ENCODE measurements around the gene MACROH2A1. TPM values are rescaled to one million over a fixed set of nuclear protein-coding genes. Genes with fewer than 3 reads are reported as not detected.

MACROH2A1 gene
- total and polyA plus RNA-seq, 9 of the 15 experiments (the other 6 are each of a cell fraction or from before 2014, with no cell fraction given) = 44.9 to 289 (median 193) TPM

DNA sequence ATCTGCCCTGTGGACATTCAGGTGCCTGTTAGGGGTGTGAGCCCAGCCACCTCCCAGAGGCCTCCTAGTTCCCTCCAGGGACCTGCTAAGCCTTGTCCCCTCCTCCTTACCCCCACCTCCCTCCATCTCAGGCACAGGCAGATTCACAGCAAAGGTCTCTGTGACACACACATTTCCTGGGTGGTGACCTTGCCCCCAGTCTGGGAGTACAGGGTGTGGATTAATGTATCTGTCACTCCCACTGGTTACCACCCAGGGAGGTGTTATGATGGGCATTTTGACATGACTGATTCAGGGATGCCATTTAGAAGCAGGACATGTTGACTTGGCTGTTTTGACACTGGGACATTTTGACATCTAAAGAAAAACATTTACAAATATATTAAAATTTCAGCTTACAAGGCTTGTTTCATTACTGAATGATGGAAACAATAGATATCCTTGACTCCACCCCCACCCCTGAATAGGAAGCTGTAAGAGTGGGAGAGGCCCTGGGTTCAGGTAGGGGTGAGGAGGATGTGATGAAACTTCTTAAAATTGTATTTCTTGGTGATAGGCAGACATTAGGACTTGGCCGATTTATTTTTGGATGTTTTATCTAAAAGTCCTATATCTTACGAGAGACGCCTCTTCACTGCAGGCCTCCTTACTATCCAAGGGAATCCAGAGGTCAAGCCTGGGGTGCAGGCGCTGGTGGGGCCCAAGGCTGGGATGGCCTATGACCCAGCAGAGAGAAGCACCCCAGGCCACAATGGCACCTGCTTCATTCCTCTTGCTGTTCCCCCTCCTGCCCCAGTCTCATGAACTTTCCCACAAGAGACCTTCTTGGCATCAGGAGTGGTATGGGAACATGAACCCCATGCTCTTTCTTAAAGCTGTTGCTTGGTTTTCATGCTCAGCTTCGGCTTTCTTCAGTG lies 101.9 kb downstream of the MACROH2A1 start (continued):
- TF ChIP-seq, protein P1, sequence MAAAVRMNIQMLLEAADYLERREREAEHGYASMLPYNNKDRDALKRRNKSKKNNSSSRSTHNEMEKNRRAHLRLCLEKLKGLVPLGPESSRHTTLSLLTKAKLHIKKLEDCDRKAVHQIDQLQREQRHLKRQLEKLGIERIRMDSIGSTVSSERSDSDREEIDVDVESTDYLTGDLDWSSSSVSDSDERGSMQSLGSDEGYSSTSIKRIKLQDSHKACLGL (CRISPR knock-in tag; IDR thresholded peaks at IDR 0.05; ENCODE audit: borderline replicate concordance, poor library complexity, severe bottlenecking) = no peak
- TF ChIP-seq ATF7 (IDR thresholded peaks at IDR 0.05) (peak; percentile 39; the same call in 1 of the 2 replicates), LCOR (CRISPR knock-in tag; IDR thresholded peaks at IDR 0.05) (no peak), MXI1 (IDR thresholded peaks at IDR 0.05; ENCODE audit: low read depth, low read length) (no peak), ILF3 (IDR thresholded peaks at IDR 0.05; ENCODE audit: borderline replicate concordance) (no peak), DPF2 (IDR thresholded peaks at IDR 0.05) (peak; percentile 76), ETV1 (tag; conservative IDR thresholded peaks at IDR 0.05; ENCODE audit: low read depth) (peak; percentile 39; the same call in 1 of the 2 replicates), TEAD1 (CRISPR knock-in tag; IDR thresholded peaks at IDR 0.05) (no peak), ARID1B (IDR thresholded peaks at IDR 0.05) (peak; percentile 48; the same call in 1 of the 2 replicates), NR2C2 (CRISPR knock-in tag; IDR thresholded peaks at IDR 0.05) (no peak), NR2C2 (tag; IDR thresholded peaks at IDR 0.05) (peak; percentile 69; the same call in 1 of the 2 replicates), MBD2 (IDR thresholded peaks at IDR 0.05; ENCODE audit: borderline replicate concordance, low read depth) (0 out of 2 replicates have a peak, but pooled peaks have one; percentile 12), POLR3A (IDR thresholded peaks at IDR 0.05; ENCODE audit: borderline replicate concordance, extremely low read depth, insufficient read depth, insufficient read length) (no peak)
- TF ChIP-seq, protein P2, sequence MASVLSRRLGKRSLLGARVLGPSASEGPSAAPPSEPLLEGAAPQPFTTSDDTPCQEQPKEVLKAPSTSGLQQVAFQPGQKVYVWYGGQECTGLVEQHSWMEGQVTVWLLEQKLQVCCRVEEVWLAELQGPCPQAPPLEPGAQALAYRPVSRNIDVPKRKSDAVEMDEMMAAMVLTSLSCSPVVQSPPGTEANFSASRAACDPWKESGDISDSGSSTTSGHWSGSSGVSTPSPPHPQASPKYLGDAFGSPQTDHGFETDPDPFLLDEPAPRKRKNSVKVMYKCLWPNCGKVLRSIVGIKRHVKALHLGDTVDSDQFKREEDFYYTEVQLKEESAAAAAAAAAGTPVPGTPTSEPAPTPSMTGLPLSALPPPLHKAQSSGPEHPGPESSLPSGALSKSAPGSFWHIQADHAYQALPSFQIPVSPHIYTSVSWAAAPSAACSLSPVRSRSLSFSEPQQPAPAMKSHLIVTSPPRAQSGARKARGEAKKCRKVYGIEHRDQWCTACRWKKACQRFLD (CRISPR knock-in tag; IDR thresholded peaks at IDR 0.05) = no peak
- TF ChIP-seq, protein P3, sequence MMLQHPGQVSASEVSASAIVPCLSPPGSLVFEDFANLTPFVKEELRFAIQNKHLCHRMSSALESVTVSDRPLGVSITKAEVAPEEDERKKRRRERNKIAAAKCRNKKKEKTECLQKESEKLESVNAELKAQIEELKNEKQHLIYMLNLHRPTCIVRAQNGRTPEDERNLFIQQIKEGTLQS (IDR thresholded peaks at IDR 0.05) = peak; percentile 29; the same call in 1 of the 2 replicates
- TF ChIP-seq, protein P3 (CRISPR knock-in tag; conservative IDR thresholded peaks at IDR 0.05) = no peak
- TF ChIP-seq, protein P4, sequence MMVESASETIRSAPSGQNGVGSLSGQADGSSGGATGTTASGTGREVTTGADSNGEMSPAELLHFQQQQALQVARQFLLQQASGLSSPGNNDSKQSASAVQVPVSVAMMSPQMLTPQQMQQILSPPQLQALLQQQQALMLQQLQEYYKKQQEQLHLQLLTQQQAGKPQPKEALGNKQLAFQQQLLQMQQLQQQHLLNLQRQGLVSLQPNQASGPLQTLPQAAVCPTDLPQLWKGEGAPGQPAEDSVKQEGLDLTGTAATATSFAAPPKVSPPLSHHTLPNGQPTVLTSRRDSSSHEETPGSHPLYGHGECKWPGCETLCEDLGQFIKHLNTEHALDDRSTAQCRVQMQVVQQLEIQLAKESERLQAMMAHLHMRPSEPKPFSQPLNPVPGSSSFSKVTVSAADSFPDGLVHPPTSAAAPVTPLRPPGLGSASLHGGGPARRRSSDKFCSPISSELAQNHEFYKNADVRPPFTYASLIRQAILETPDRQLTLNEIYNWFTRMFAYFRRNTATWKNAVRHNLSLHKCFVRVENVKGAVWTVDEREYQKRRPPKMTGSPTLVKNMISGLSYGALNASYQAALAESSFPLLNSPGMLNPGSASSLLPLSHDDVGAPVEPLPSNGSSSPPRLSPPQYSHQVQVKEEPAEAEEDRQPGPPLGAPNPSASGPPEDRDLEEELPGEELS (CRISPR knock-in tag; IDR thresholded peaks at IDR 0.05; ENCODE audit: borderline replicate concordance) = no peak
- TF ChIP-seq, protein P5, sequence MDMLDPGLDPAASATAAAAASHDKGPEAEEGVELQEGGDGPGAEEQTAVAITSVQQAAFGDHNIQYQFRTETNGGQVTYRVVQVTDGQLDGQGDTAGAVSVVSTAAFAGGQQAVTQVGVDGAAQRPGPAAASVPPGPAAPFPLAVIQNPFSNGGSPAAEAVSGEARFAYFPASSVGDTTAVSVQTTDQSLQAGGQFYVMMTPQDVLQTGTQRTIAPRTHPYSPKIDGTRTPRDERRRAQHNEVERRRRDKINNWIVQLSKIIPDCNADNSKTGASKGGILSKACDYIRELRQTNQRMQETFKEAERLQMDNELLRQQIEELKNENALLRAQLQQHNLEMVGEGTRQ (CRISPR knock-in tag; IDR thresholded peaks at IDR 0.05) = no peak

All from K562 (cell line).